B cell (primary cell): Measurements from ENCODE around the gene PTPRG. TPM values are rescaled to one million over a fixed set of nuclear protein-coding genes. Genes with fewer than 3 reads are reported as not detected.

ENCODE experiments used
- ATAC-seq: fragments of 200-7000 bp; cut with Tn5 transposase; one replicate; pipeline ENCODE4 v1.10.0; 2021; ENCODE audit warnings: low read depth, mild to moderate bottlenecking, moderate number of reproducible peaks, moderate library complexity
- CTCF ChIA-PET: fragments of 350-600 bp; sonication (Branson Sonifier 250); formaldehyde crosslinking; loops from one replicate; lab custom pipeline; 2021; ENCODE audit warnings: antibody characterized with exemption, inconsistent platforms; lab: Charles Lee
- POLR2A ChIA-PET: fragments of 350-600 bp; sonication (Branson Sonifier 250); formaldehyde crosslinking; loops from one replicate; lab custom pipeline; 2021; ENCODE audit warnings: antibody characterized with exemption; lab: Charles Lee
- DNase-seq: peaks from one replicate; pipeline ENCODE4 v3.0.0; 2013
- H2AFZ ChIP-seq: 2 replicates; pipeline ENCODE4 v1.6.1; 2012; ENCODE audit warnings: mild to moderate bottlenecking, low read depth, low read length; ENCODE audit not compliant: insufficient read depth, poor library complexity, severe bottlenecking
- H3K27ac ChIP-seq, 2 donors: 1 replicate in 1 of 2; 2 replicates in 1 of 2; pipeline ENCODE4 v1.5.1; 2012 to 2013; ENCODE audit warnings: low read length in 2 of 2, mild to moderate bottlenecking in 2 of 2, moderate library complexity in 1 of 2
- H3K27me3 ChIP-seq, 4 experiments: fragments of 200-600 bp in 1 of 4; sonication (generic) in 1 of 4; replicated peaks in 1 of 4; 1 replicate in 2 of 4; 2 replicates in 2 of 4; pipeline versions ENCODE4 v1.6.1 to v1.7.0; 2013 to 2016; ENCODE audit warnings: low read length in 3 of 4, mild to moderate bottlenecking in 2 of 4, mixed read lengths in 1 of 4, moderate library complexity in 1 of 4; ENCODE audit not compliant: insufficient read depth in 4 of 4, control insufficient read depth in 3 of 4; ENCODE audit errors: control extremely low read depth in 1 of 4
- H3K36me3 ChIP-seq, 2 experiments: replicated peaks in 1 of 2; 1 replicate in 1 of 2; 2 replicates in 1 of 2; pipeline versions ENCODE4 v1.6.1 to v1.7.1; 2013; ENCODE audit warnings: low read length in 1 of 2; ENCODE audit not compliant: insufficient read depth in 2 of 2, control insufficient read depth in 1 of 2; ENCODE audit errors: control extremely low read depth in 1 of 2, extremely low read depth in 1 of 2
- H3K4me1 ChIP-seq, 2 donors: fragments of 200-600 bp in 1 of 2; sonication (generic) in 1 of 2; 1 replicate in 1 of 2; 2 replicates in 1 of 2; pipeline versions ENCODE4 v1.5.1 to v1.6.1; 2013 to 2017; ENCODE audit warnings: low read length in 2 of 2; ENCODE audit not compliant: control insufficient read depth in 2 of 2, insufficient read depth in 2 of 2
- H3K4me2 ChIP-seq: replicated peaks from 2 replicates; pipeline ENCODE3; 2012; ENCODE audit warnings: mild to moderate bottlenecking, low read depth, low read length; ENCODE audit not compliant: poor library complexity, severe bottlenecking
- H3K4me3 ChIP-seq, 5 experiments: fragments of 200-600 bp in 1 of 5; sonication (generic) in 1 of 5; 1 replicate in 3 of 5; 2 replicates in 2 of 5; pipeline versions ENCODE4 v1.5.1 to v1.7.0; 2011 to 2016; ENCODE audit warnings: low read length in 4 of 5, mild to moderate bottlenecking in 4 of 5, low read depth in 2 of 5, control low read depth in 1 of 5, moderate library complexity in 1 of 5; ENCODE audit not compliant: insufficient read depth in 1 of 5; ENCODE audit errors: control extremely low read depth in 1 of 5, extremely low read depth in 1 of 5
- H3K79me2 ChIP-seq: fragments of 200-600 bp; sonication (generic); one replicate; pipeline ENCODE4 v1.6.0; 2016; ENCODE audit warnings: low read length; ENCODE audit not compliant: control insufficient read depth, insufficient read depth
- H3K9ac ChIP-seq: fragments of 200-600 bp; sonication (generic); 2 replicates; pipeline ENCODE4 v1.6.1; 2017; ENCODE audit warnings: mild to moderate bottlenecking, low read length, moderate library complexity
- H3K9me3 ChIP-seq, 3 donors: one replicate each; pipeline versions ENCODE4 v1.6.1 to v1.7.1; 2013; ENCODE audit warnings: low read length in 2 of 3; ENCODE audit not compliant: control insufficient read depth in 2 of 3, insufficient read depth in 1 of 3; ENCODE audit errors: control extremely low read depth in 1 of 3
- H4K20me1 ChIP-seq: 2 replicates; pipeline ENCODE4 v1.6.0; 2012; ENCODE audit warnings: mild to moderate bottlenecking, low read length; ENCODE audit not compliant: insufficient read depth, control insufficient read depth, poor library complexity, severe bottlenecking
- H3K27ac Mint-ChIP-seq: one replicate; pipeline ENCODE4 v1.8.0; 2021; ENCODE audit warnings: mixed read lengths
- H3K27me3 Mint-ChIP-seq: one replicate; pipeline ENCODE4 v1.8.0; 2021; ENCODE audit warnings: mixed read lengths
- H3K4me1 Mint-ChIP-seq: one replicate; pipeline ENCODE4 v1.8.0; 2021; ENCODE audit warnings: mixed read lengths
- H3K4me3 Mint-ChIP-seq: one replicate; pipeline ENCODE4 v1.8.0; 2021; ENCODE audit warnings: mixed read lengths
- H3K9me3 Mint-ChIP-seq: one replicate; pipeline ENCODE4 v1.8.0; 2022; ENCODE audit warnings: mixed read lengths; ENCODE audit not compliant: insufficient read depth
- EZH2 ChIP-seq: IDR thresholded peaks from 2 replicates; pipeline ENCODE4 v1.6.1; 2012; ENCODE audit warnings: borderline replicate concordance, low read depth, mild to moderate bottlenecking, moderate library complexity, low read length; ENCODE audit not compliant: insufficient read depth, poor library complexity, severe bottlenecking
- WGBS: methylation state at CpG from one replicate; pipeline ENCODE4 v1.1.5; 2013; ENCODE audit warnings: missing lambda C conversion rate; ENCODE audit not compliant: insufficient coverage; 5-methylcytosine and 5-hydroxymethylcytosine counted together
- intact Hi-C: fragments of 100-400 bp; cut with micrococcal nuclease; formaldehyde crosslinking; loops from one replicate; pipeline ENCODE4 v1.10.0; 2022
- polyA plus RNA-seq: library from polyadenylated mRNA; depleted of rRNA; stranded (reverse); fragments of >200 nt; gene quantifications from 2 replicates; pipeline ENCODE4 v1.2.3, GENCODE V29; 2012
- total RNA-seq, 2 donors: library from RNA; stranded (reverse); fragments of 120-200 nt in 1 of 2; gene quantifications; 1 replicate in 1 of 2; 2 replicates in 1 of 2; pipeline versions ENCODE4 v1.2.3 to v1.2.4, GENCODE V29; 2013 to 2022
- TF ChIP-seq, protein P1 (sequence below): fragments of 200-600 bp; IDR thresholded peaks from one replicate; pipeline ENCODE4 v1.8.0; 2022; ENCODE audit warnings: antibody characterized with exemption, mild to moderate bottlenecking

The PTPRG gene
- total and polyA plus RNA-seq, 2 donors (not counting 1 experiment from before 2014, with no cell fraction given), result 0.12 to 1.3 TPM

GRCh38 chr3:61748288-61748687 lies 186.9 kb downstream of the PTPRG start:
- Histone ChIP-seq H2AFZ (no peak overlapping the region), H4K20me1 (no peaks in the 10 kb centered on the region), H3K4me1 (no peaks in the 10 kb centered on the region), H3K36me3 (no peaks in the 10 kb centered on the region), H3K27ac (no peak overlapping the region), H3K79me2 (no peaks in the 10 kb centered on the region), H3K4me3 (no peak overlapping the region), H3K9me3 (no peaks in the 10 kb centered on the region), H3K27me3 (no peaks in the 10 kb centered on the region), H3K4me2 (no peak overlapping the region), H3K9ac (no peak overlapping the region)
- POLR2A ChIA-PET, result no interaction called here
- DNase-seq (no peak), ATAC-seq (no peak)
- peaks cover 2% of the 10 kb centered on the region for H3K9me3 Mint-ChIP-seq
- CTCF ChIA-PET, result no interaction called here
- TF ChIP-seq, protein P1, sequence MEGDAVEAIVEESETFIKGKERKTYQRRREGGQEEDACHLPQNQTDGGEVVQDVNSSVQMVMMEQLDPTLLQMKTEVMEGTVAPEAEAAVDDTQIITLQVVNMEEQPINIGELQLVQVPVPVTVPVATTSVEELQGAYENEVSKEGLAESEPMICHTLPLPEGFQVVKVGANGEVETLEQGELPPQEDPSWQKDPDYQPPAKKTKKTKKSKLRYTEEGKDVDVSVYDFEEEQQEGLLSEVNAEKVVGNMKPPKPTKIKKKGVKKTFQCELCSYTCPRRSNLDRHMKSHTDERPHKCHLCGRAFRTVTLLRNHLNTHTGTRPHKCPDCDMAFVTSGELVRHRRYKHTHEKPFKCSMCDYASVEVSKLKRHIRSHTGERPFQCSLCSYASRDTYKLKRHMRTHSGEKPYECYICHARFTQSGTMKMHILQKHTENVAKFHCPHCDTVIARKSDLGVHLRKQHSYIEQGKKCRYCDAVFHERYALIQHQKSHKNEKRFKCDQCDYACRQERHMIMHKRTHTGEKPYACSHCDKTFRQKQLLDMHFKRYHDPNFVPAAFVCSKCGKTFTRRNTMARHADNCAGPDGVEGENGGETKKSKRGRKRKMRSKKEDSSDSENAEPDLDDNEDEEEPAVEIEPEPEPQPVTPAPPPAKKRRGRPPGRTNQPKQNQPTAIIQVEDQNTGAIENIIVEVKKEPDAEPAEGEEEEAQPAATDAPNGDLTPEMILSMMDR, result no peak
- TF ChIP-seq EZH2, result no peak
- H3K4me3 Mint-ChIP-seq, result no peak overlapping the region
- no peaks in the 10 kb centered on the region for H3K27me3 Mint-ChIP-seq
- no peak overlapping the region for H3K27ac Mint-ChIP-seq
- H3K4me1 Mint-ChIP-seq, result no peaks in the 10 kb centered on the region
- intact Hi-C loops, result no loop called here
- WGBS, result 74% methylated on average over 2 of the region's 3 CpGs

GRCh38 chr3:61750766-61751165 lies 189.4 kb downstream of the PTPRG start:
- POLR2A ChIA-PET, result no interaction called here
- no peaks in the 10 kb centered on the region for H3K4me1 Mint-ChIP-seq

More at GRCh38 chr3:61750766-61751165, 189.4 kb downstream of the PTPRG start:
- H3K9me3 ChIP-seq, result no peaks in the 10 kb centered on the region
- H3K4me1 ChIP-seq, result no peaks in the 10 kb centered on the region
- WGBS, result 86% methylated on average over 2 of the region's 2 CpGs
- H3K9ac ChIP-seq, result no peak overlapping the region
- H3K4me2 ChIP-seq, result no peak overlapping the region
- no peaks in the 10 kb centered on the region for H3K36me3 ChIP-seq
- DNase-seq (no peak), ATAC-seq (no peak)
- Mint-ChIP-seq H3K4me3 (no peak overlapping the region), H3K27me3 (no peaks in the 10 kb centered on the region), H3K9me3 (peaks cover 2% of the 10 kb centered on the region), H3K27ac (no peak overlapping the region)
- no peak overlapping the region for H2AFZ ChIP-seq
- H4K20me1 ChIP-seq, result no peaks in the 10 kb centered on the region
- intact Hi-C loops, result no loop called here
- no peak overlapping the region for H3K27ac ChIP-seq
- H3K79me2 ChIP-seq, result no peaks in the 10 kb centered on the region
- H3K4me3 ChIP-seq, result no peak overlapping the region
- CTCF ChIA-PET, result no interaction called here
- H3K27me3 ChIP-seq, result no peaks in the 10 kb centered on the region
- TF ChIP-seq, protein P1, result no peak
